ENCODE data around the gene DAB2IP.

DAB2IP gene

DNA sequence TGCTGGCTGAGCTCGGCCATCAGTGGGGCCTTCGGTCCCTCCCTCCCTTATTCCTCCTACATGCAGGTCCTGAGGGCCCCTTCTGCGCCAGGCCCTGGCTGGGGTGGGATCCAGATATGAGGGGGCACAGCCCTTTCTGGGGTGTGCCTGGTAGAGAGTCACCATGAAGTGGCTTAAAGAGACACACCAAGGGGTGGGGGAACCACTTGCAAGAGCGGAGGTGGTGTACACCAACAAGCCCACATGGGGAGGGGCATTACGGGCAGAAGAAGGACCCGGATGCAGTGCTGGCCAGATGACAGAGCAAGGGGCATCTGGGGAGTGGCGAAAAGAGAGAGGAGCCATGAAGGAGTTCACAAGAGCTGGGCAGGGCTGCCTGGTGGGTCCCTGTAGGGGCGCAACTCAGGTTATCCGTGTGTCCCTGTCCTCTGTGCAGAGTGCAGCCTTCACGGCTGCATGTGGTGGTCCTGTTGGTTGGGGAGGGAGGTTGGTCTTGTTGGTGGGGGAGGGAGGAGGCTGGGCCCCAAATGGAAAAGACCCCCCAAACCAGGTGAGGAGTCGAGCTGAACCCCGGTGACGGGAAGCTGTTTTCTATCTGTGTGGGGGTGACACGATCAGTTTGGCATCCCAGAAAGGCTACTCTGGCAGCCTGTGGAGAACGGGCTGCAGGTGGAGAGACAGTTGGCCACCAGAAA is 158.1 kb downstream of the DAB2IP start:
- no peak for DNase-seq (ENCODE audit: extremely low spot score)
- CTCF ChIA-PET, result no interaction called here
- no peak for TF ChIP-seq ZNF384 (IDR thresholded peaks at IDR 0.05)
- no peak for TF ChIP-seq BHLHE40 (IDR thresholded peaks at IDR 0.05; ENCODE audit: borderline replicate concordance)
- no peak for TF ChIP-seq HDGF (IDR thresholded peaks at IDR 0.05; ENCODE audit: borderline replicate concordance)
- TF ChIP-seq ELF4 (IDR thresholded peaks at IDR 0.05), result no peak
- no peak for TF ChIP-seq CTBP1 (IDR thresholded peaks at IDR 0.05; ENCODE audit: borderline replicate concordance)
- TF ChIP-seq FOXK2 (IDR thresholded peaks at IDR 0.05), result no peak
- TF ChIP-seq SUZ12 (IDR thresholded peaks at IDR 0.05), result no peak
- TF ChIP-seq TARDBP (IDR thresholded peaks at IDR 0.05), result no peak
- no peak for TF ChIP-seq ARNT (IDR thresholded peaks at IDR 0.05)
- TF ChIP-seq, protein P1, sequence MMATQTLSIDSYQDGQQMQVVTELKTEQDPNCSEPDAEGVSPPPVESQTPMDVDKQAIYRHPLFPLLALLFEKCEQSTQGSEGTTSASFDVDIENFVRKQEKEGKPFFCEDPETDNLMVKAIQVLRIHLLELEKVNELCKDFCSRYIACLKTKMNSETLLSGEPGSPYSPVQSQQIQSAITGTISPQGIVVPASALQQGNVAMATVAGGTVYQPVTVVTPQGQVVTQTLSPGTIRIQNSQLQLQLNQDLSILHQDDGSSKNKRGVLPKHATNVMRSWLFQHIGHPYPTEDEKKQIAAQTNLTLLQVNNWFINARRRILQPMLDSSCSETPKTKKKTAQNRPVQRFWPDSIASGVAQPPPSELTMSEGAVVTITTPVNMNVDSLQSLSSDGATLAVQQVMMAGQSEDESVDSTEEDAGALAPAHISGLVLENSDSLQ (IDR thresholded peaks at IDR 0.05), result no peak
- no peak for TF ChIP-seq SP1 (IDR thresholded peaks at IDR 0.05)
- no peak for TF ChIP-seq NFRKB (IDR thresholded peaks at IDR 0.05)
- no peak for TF ChIP-seq LEF1 (IDR thresholded peaks at IDR 0.05; ENCODE audit: borderline replicate concordance)
- no peak for TF ChIP-seq L3MBTL2 (conservative IDR thresholded peaks at IDR 0.05)
- TF ChIP-seq FOXA1 (IDR thresholded peaks at IDR 0.05), result no peak
- TF ChIP-seq FOXM1 (IDR thresholded peaks at IDR 0.05; ENCODE audit: borderline replicate concordance), result no peak
- POLR2A ChIA-PET, result no interaction called here

DNA sequence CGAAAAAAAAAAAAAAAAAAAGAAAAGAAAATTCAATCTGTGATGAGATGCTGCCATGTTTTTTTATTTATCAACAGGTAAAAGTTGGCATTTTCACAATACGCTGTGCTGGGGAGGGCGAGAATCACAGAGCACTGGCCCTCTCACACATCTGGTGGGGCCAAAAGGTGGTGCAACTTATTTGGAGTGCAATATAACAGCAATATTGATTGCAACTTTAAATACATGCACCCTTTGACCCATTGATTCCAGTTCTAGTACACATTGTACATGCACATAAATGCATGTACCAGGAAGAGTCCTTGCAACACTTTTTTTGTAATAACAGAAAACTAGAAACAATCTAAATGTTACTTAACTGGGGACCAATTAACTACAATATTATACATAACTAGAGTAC is 159.1 kb downstream of the DAB2IP start:
- no peak for DNase-seq (ENCODE audit: extremely low spot score)
- TF ChIP-seq SUZ12 (IDR thresholded peaks at IDR 0.05) (no peak), CTBP1 (IDR thresholded peaks at IDR 0.05; ENCODE audit: borderline replicate concordance) (no peak), LEF1 (IDR thresholded peaks at IDR 0.05; ENCODE audit: borderline replicate concordance) (no peak), SP1 (IDR thresholded peaks at IDR 0.05) (no peak), ZNF384 (IDR thresholded peaks at IDR 0.05) (no peak)
- TF ChIP-seq, protein P1 (IDR thresholded peaks at IDR 0.05), result no peak
- POLR2A ChIA-PET, result no interaction called here
- CTCF ChIA-PET, result no interaction called here

DNA sequence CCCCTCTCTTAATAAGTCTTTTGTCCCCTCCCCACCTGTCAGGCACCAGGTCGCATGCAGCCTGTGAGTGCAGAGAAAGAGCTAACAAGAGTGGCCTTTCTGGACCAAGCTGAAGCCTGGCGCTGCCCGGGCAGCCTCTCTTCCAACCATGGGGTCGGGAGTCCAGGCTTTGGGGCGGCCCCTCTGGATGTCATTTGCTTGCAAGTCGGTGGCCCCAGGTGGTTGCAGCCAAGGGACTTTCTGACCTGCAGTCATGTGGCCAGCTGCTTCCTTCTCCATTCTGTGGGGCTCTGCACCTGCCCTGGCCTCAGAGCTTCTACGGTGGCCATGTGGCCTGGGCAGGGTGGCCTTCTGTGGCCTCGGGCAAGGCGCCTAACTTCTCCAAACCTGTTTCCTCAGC is 159.7 kb downstream of the DAB2IP start:
- CTCF ChIA-PET, result no interaction called here
- no peak for DNase-seq (ENCODE audit: extremely low spot score)
- POLR2A ChIA-PET, result no interaction called here
- no peak for TF ChIP-seq L3MBTL2 (conservative IDR thresholded peaks at IDR 0.05)
- no peak for TF ChIP-seq LEF1 (IDR thresholded peaks at IDR 0.05; ENCODE audit: borderline replicate concordance)
- no peak for TF ChIP-seq FOXM1 (IDR thresholded peaks at IDR 0.05; ENCODE audit: borderline replicate concordance)
- TF ChIP-seq HDGF (IDR thresholded peaks at IDR 0.05; ENCODE audit: borderline replicate concordance), result no peak
- no peak for TF ChIP-seq ELF4 (IDR thresholded peaks at IDR 0.05)
- no peak for TF ChIP-seq SUZ12 (IDR thresholded peaks at IDR 0.05)
- TF ChIP-seq FOXK2 (IDR thresholded peaks at IDR 0.05), result no peak
- TF ChIP-seq ARNT (IDR thresholded peaks at IDR 0.05), result no peak

DNA sequence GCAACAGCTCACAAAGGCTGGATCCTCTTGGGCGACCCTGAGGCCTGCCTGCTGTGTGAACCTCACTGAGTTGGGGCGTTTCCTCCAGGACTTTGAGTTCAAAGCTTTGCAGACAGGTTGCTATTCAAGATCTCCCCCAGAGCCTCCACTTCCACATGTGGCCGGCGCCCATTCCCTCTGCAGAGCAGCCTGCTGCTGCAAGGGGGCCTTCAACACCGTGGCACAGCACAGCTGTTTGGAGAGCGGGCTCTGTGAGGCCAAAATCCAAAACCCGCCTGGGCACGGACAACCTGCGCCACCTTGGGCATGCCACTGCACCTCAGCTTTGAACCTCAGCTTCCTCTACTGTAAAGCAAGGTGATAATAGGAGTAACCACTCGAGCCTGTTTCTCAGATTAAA is 160.3 kb downstream of the DAB2IP start:
- ChIA-PET CTCF (no interaction called here), POLR2A (no interaction called here)
- DNase-seq (ENCODE audit: extremely low spot score), result no peak
- TF ChIP-seq FOXM1 (IDR thresholded peaks at IDR 0.05; ENCODE audit: borderline replicate concordance) (no peak), ZNF384 (IDR thresholded peaks at IDR 0.05) (no peak), LEF1 (IDR thresholded peaks at IDR 0.05; ENCODE audit: borderline replicate concordance) (no peak), TARDBP (IDR thresholded peaks at IDR 0.05) (no peak), ELF4 (IDR thresholded peaks at IDR 0.05) (no peak), FOXK2 (IDR thresholded peaks at IDR 0.05) (no peak), CTBP1 (IDR thresholded peaks at IDR 0.05; ENCODE audit: borderline replicate concordance) (no peak), ARNT (IDR thresholded peaks at IDR 0.05) (no peak)
- TF ChIP-seq, protein P1 (IDR thresholded peaks at IDR 0.05), result no peak

DNA sequence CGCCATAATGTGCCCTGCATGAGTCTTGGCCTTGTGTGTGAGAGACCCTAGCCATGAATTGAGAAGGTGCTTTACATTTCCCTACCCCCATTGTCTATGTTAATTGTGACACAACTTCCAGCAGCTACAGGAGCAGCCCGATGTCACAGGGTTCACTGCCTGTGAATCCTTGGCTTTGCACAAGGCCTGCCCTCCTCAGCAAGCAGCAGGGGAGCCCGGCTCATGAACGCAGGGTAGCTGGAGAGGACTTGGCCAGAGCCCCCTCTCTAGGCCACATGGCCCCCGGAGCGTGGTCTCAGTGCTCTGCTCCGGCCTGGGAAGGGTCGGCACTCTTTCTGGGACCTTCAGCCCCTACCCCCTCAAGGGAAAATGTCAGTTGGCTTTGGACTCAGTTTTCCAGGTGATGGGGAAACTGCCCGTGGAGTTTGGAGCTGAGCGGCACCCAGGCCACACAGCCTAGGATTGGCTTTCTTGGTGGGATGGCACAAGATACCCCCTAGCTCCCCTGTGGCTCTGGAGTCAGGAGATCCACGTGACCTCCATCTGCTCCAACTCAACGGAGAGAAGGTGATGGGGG is 160.8 kb downstream of the DAB2IP start:
- no peak for TF ChIP-seq SUZ12 (IDR thresholded peaks at IDR 0.05)
- TF ChIP-seq FOXA1 (IDR thresholded peaks at IDR 0.05), result no peak
- TF ChIP-seq ARNT (IDR thresholded peaks at IDR 0.05), result no peak
- no peak for TF ChIP-seq FOXK2 (IDR thresholded peaks at IDR 0.05)
- ChIA-PET POLR2A (no interaction called here), CTCF (no interaction called here)
- DNase-seq (ENCODE audit: extremely low spot score), result no peak

DNA sequence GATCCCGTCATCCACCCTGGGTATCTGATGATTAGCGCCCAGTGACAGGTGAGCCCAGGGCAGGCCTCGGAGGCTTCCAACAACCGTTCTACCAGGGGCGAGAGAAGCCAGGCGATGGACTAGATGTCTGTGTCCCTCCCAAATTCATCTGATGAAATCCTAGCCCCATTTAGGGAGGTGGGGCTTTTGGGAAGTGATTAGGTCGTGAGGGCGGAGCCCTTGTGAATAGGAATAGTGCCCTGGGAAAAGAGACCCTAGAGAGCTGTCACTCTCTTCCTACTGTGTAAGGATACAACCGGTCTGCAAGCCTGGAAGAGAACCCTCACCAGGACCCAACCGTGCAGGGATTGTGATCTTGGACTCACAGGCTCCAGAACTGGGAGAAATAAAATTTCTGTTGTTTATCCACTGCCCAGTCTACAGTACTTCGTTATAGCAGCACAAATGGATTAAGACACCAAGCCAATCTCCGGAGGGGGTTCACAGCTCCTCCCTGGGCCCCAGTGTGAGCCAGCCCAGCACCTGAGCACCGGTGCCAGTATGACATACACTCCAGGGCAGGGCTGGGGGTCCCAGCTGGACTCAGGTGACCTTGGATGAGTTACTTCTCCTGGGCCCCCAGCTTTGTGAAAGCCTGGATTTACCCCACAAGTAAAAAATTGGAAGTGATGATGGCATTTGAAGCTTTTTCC is 162.2 kb downstream of the DAB2IP start:
- no peak for DNase-seq (ENCODE audit: extremely low spot score)
- CTCF ChIA-PET, result interaction anchor here (0.6 kb wide), 1 partner anchor 537 kb away, joined by 3 read pairs; no protein-coding TSS in a partner anchor
- TF ChIP-seq CTBP1 (IDR thresholded peaks at IDR 0.05; ENCODE audit: borderline replicate concordance), result no peak
- TF ChIP-seq ARNT (IDR thresholded peaks at IDR 0.05), result no peak
- TF ChIP-seq ZNF384 (IDR thresholded peaks at IDR 0.05), result no peak
- POLR2A ChIA-PET, result no interaction called here
